Endometrial microvascular endothelial cells (primary cell): Measurements from ENCODE around the gene IRAK3. TPM values are rescaled to one million over a fixed set of nuclear protein-coding genes. Genes with fewer than 3 reads are reported as not detected.

ENCODE experiments used
- in situ Hi-C: cut with HindIII; loops from 2 replicates; pipeline ENCODE4 v1.10.0; 2017; ENCODE audit warnings: low sequenced_read_pairs, low pct_unique_long_range_greater_than_20kb; ENCODE audit errors: inconsistent ontology term
- total RNA-seq: library from RNA; depleted of rRNA; stranded (reverse); fragments of >200 nt; gene quantifications from one replicate; pipeline ENCODE4 v1.2.3, GENCODE V29; 2015; ENCODE audit errors: inconsistent ontology term

IRAK3 gene
- total RNA-seq, 1 donor from 2014 or later = 7.7 TPM

DNA sequence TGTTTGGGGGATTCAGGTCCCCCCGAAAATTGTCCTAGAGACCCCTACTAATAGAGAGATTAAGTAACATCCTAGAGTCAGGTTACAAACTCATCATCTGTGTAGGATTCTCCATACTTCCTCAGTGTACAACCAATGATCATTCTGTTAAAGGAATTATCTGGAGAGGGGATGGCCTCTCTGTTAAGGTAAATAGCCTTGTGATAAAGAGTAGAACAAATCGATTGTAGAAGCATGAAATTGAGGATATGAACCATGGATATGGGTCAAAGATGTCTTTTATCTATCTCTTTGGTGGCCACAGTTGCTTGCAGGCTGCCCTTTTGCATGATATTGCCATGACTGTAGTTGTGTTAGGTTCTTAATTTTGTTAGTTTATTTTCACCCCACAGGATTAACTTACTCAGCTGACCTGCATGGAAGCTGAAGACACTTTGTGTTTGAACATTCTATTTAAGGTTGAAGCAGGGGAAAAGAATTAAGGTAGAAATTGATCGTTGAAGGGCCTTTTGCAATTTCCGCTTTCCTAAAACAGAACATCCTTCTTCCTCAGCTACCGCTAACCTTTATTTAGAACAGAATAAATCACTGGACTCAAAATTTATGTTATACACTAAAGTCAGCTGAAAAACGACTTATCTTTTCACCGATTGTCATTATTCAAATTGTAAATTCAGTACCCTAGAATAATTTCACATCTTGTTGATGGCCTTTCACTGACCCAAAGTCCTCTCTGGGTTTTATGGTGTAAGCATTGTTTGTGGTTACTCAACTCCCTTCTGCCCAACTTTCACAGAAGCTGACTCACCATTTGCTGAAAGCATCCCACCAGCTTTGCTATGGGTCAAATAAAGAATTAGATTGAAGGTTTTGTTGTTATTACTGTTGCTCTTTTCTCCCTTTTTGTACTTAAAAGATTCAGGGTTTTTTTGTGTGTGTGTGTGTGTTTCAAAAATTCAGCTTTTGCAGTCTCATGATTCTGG is 52.3 kb downstream of the IRAK3 start:
- in situ Hi-C loops = no loop called here

GRCh38 chr12:66242311-66242710 is 53.3 kb downstream of the IRAK3 start:
- in situ Hi-C loops = no loop called here

- in situ Hi-C loops = no loop called here
Measured at GRCh38 chr12:66243911-66244310, 54.9 kb downstream of the IRAK3 start.

GRCh38 chr12:66244446-66244845 is 55.4 kb downstream of the IRAK3 start:
- in situ Hi-C loops = no loop called here

GRCh38 chr12:66247741-66248140 is 58.7 kb downstream of the IRAK3 start:
- in situ Hi-C loops = no loop called here

DNA sequence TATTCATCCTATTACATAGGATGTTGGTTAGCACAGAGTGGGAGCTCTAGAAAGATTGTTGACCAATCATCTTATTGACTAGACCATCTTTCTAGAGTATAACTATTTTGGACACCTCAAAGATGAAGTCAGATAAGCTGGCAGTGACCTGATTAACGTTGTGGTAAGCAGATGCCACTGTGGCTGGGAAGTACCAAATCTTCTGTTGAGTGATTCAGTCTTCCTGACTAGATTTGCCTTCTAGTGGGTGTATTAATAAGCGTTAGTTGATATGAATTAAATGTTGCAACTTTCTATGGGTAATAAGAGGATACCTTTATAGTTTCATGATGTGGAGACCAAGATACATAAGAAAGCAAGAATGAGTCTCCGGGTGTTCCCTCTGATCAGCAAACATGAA is 62.0 kb downstream of the IRAK3 start:
- in situ Hi-C loops = no loop called here

DNA sequence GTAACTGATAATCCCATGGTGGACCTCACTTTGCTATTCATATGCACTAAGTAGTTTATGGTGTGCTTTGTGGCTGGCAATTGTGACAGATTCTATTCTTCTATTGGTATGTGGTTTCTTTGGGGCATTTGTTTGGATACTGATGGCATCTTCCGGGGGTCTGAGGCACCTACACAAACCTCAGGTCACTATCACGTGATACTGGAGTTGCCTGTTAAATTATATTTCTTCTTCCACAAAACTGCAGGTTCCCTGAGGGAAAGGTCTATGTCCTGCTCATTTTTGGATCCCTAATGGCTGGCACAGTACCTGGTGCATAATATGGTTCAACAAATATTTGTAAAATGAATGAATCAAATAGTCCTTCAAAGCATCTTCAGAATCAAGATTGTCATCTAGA is 63.8 kb downstream of the IRAK3 start:
- in situ Hi-C loops = no loop called here

DNA sequence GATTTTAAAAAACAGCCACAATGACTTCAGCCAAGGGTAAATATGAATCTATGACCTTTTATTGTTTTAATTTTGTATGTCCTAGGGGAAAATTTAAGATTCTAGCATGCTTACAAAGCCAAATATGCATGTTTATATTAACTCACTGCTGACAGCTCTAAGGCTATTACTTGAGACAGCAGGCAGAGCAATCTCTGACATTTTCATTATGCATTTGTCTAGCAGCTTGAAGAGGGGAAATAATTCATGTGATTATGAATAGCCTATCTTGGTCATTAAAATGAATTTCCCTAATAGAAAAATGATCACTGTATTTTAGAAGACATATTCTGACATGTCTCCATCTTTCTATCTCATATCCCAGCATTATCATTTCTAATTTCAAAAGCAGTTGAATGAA is 66.7 kb downstream of the IRAK3 start:
- in situ Hi-C loops = no loop called here

DNA sequence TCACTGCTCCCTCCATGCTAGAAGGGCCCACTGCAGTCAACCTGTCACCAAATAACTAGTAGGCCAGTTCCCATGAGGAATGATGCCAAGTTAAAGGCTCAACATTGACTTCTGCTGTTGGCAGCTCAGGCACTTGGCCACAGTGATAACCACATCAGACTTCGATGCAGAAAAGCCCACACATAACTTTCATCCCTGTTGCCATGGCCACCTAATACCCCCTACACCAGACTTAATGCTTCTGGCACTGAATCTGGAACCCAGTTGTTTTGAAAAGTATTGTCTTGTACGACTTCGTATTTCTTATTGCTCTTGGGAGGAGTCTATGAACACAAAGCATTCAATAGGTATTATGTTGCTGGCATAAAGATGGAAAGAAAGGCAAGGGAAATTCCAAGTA is 69.0 kb downstream of the IRAK3 start:
- in situ Hi-C loops = no loop called here

- in situ Hi-C loops = no loop called here
Measured at GRCh38 chr12:66262737-66263136, 73.7 kb downstream of the IRAK3 start.

- in situ Hi-C loops = no loop called here
Measured at GRCh38 chr12:66268562-66268961, 79.5 kb downstream of the IRAK3 start.

GRCh38 chr12:66269142-66269541 is 80.1 kb downstream of the IRAK3 start:
- in situ Hi-C loops = no loop called here

- in situ Hi-C loops = no loop called here
Measured at GRCh38 chr12:66269757-66270383, 80.9 kb downstream of the IRAK3 start.

GRCh38 chr12:66270613-66271012 is 81.6 kb downstream of the IRAK3 start:
- in situ Hi-C loops = no loop called here

GRCh38 chr12:66272650-66273049 is 83.6 kb downstream of the IRAK3 start:
- in situ Hi-C loops = no loop called here

DNA sequence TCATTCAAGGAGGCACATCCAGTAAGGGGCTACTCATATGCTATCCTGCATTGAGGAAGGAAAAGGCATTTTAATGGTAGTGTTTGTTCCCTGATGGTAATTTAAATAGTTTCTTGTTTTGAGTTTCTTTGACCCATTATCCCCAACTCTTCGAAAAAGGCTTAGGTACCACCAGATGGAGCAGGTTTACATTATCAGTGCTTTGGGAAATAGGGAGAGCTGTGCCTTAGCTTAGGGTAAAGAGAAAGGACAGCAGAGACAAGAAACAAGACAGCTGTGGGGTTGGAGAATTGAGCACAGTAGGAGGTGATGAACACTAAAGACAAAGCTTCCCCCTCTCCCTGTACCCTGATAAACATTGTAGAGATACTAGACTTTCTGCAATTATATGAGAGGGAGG is 84.1 kb downstream of the IRAK3 start:
- in situ Hi-C loops = no loop called here

GRCh38 chr12:66275040-66275439 is 86.0 kb downstream of the IRAK3 start:
- in situ Hi-C loops = no loop called here

GRCh38 chr12:66279123-66279712 is 90.2 kb downstream of the IRAK3 start:
- in situ Hi-C loops = no loop called here

DNA sequence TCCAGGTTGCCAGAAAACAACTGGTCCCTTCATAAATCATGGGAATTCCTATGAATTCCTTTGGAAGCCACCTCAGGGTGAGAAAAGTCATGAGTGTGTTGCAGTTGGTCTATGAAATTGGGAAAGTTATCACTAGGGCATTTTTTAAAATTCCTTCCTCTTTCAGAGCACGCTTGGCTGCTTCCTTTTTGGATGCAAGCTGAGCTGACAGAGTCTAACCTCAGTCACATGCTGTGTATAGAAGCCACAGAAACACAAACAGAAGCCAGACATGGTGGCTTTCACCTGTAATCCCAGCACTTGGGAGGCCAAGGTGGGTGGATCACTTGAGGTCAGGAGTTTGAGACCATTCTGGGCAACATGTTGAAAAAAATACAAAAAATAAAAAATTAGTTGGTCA is 91.5 kb downstream of the IRAK3 start:
- in situ Hi-C loops = no loop called here

GRCh38 chr12:66282244-66282643 is 93.2 kb downstream of the IRAK3 start:
- in situ Hi-C loops = no loop called here
